ENCODE results near the gene FLNA. TPM values are rescaled to one million over a fixed set of nuclear protein-coding genes. Genes with fewer than 3 reads are reported as not detected.

Gene FLNA, protein sequence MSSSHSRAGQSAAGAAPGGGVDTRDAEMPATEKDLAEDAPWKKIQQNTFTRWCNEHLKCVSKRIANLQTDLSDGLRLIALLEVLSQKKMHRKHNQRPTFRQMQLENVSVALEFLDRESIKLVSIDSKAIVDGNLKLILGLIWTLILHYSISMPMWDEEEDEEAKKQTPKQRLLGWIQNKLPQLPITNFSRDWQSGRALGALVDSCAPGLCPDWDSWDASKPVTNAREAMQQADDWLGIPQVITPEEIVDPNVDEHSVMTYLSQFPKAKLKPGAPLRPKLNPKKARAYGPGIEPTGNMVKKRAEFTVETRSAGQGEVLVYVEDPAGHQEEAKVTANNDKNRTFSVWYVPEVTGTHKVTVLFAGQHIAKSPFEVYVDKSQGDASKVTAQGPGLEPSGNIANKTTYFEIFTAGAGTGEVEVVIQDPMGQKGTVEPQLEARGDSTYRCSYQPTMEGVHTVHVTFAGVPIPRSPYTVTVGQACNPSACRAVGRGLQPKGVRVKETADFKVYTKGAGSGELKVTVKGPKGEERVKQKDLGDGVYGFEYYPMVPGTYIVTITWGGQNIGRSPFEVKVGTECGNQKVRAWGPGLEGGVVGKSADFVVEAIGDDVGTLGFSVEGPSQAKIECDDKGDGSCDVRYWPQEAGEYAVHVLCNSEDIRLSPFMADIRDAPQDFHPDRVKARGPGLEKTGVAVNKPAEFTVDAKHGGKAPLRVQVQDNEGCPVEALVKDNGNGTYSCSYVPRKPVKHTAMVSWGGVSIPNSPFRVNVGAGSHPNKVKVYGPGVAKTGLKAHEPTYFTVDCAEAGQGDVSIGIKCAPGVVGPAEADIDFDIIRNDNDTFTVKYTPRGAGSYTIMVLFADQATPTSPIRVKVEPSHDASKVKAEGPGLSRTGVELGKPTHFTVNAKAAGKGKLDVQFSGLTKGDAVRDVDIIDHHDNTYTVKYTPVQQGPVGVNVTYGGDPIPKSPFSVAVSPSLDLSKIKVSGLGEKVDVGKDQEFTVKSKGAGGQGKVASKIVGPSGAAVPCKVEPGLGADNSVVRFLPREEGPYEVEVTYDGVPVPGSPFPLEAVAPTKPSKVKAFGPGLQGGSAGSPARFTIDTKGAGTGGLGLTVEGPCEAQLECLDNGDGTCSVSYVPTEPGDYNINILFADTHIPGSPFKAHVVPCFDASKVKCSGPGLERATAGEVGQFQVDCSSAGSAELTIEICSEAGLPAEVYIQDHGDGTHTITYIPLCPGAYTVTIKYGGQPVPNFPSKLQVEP (N-terminal part only)
- total RNA-seq = 100 to 1,000 TPM; 400 to 532 TPM
- polyA plus RNA-seq (ENCODE audit: insufficient read depth, low read depth, low replicate concordance) = 474 TPM
- long read RNA-seq, donor 1, full-length matches to known transcripts = 9 of 2,616 reads
- long read RNA-seq, donor 1, partial matches to known transcripts = 2,464 of 2,616 reads
- long read RNA-seq, donor 1, other reads (novel, unspliced or antisense) = 143 of 2,616 reads
- long read RNA-seq, donor 2, transcript FLNA-209 (3 exons, 1,026 nt) = major isoform, 5 of 86 reads
- long read RNA-seq, donor 2, partial matches to known transcripts = 80 of 86 reads
- long read RNA-seq, donor 2, other reads (novel, unspliced or antisense) = 0 of 86 reads

DNA sequence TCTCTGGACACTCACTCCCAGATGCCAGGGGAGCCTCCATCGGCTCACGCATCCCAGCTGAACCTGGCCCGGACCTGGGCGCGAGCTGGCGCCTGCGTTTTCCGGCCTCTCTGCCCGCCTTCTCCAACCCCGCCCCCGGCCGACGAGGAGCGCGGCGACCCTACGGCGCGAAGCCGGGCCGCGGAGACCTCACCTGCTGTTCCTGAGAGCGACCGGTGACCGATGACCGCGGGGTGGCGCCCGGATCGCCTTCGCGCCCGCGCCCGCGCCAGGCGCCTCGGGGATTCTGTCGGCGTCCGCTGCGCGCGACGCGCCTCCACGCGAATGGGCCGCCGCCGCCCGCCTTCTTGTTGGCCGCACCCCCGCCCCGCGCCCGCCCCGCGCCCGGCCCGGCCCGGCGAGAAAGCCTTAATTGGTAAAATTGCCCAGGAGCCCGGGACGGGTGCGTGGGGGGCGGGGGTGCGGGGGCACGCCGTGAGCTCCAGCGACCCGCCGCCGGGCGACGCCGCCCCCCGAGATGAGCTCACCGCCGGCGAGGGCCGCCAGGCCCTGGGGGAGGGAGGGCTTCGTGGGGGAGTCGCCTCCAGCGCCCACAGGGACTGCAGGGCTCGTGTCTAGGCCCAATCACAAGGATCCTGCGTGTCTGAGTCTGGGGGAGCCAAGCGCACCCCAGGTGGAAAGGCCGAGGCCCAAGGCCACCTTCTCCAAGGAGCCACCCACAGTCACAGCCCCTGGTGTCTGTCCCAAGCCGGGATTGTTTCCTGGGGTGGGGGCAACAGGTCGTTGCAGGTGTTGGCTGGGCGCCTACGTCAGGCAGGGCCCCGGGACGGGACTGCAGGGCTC lies at the start of gene FLNA:
FLNA (minus strand) TSS at position 322 of the 843 bp plus-strand sequence. CDS start 3,389 bp downstream, outside the sequence.
- peak within 1 kb of the TSS; percentile 74 to 80 for H3K27ac ChIP-seq
- H3K27me3 ChIP-seq = no peaks in the 10 kb centered on the region
- DNase-seq = peak; percentile 24
- H3K4me1 ChIP-seq = no peaks in the 10 kb centered on the region
- peak within 1 kb of the TSS; percentile 40 to 45 for H3K4me3 ChIP-seq
- intact Hi-C loops (cut with DNase I; ENCODE audit: low total_unique reads) = no loop called here
- H3K9me3 ChIP-seq = no peaks in the 10 kb centered on the region
- no peaks in the 10 kb centered on the region for H3K36me3 ChIP-seq (ENCODE audit: low read depth, missing control alignments)
- no peak for TF ChIP-seq POLR2A (IDR thresholded peaks at IDR 0.05)
- TF ChIP-seq, protein P1, sequence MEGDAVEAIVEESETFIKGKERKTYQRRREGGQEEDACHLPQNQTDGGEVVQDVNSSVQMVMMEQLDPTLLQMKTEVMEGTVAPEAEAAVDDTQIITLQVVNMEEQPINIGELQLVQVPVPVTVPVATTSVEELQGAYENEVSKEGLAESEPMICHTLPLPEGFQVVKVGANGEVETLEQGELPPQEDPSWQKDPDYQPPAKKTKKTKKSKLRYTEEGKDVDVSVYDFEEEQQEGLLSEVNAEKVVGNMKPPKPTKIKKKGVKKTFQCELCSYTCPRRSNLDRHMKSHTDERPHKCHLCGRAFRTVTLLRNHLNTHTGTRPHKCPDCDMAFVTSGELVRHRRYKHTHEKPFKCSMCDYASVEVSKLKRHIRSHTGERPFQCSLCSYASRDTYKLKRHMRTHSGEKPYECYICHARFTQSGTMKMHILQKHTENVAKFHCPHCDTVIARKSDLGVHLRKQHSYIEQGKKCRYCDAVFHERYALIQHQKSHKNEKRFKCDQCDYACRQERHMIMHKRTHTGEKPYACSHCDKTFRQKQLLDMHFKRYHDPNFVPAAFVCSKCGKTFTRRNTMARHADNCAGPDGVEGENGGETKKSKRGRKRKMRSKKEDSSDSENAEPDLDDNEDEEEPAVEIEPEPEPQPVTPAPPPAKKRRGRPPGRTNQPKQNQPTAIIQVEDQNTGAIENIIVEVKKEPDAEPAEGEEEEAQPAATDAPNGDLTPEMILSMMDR (IDR thresholded peaks at IDR 0.05) = no peak
- 20 to 40% methylated on average over 1 to 6 of the region's 95 CpGs for WGBS, 2 donors

DNA sequence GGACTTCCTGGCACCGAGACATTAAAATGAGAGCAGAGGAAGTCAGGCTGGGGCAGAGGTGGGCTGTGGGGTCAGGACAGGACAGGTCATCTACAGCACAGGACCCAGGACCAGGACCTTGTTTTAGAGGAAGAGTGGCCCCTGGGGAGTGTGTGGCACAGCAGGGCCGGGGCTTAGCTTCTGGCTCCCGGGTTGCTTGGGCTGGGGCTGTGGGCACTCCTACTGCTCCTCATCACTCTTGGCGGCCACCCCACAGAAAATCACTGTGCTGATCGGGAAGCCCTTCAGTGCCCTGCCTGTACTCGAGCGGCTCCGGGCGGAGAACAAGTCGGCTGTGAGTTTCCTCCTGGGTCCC lies 45.9 kb upstream of the FLNA start:
- no peak for TF ChIP-seq POLR2A (IDR thresholded peaks at IDR 0.05)
- TF ChIP-seq, protein P1 (IDR thresholded peaks at IDR 0.05) = no peak
- 29 to 86% methylated on average over 1 to 7 of the region's 10 CpGs for WGBS, 2 donors
- Histone ChIP-seq H3K27me3 (no peaks in the 10 kb centered on the region), H3K4me1 (no peaks in the 10 kb centered on the region), H3K9me3 (no peaks in the 10 kb centered on the region), H3K27ac (no peak overlapping the region), H3K36me3 (ENCODE audit: low read depth, missing control alignments) (no peaks in the 10 kb centered on the region), H3K4me3 (no peak overlapping the region)
- intact Hi-C loops (cut with DNase I; ENCODE audit: low total_unique reads) = no loop called here
- no peak for DNase-seq

DNA sequence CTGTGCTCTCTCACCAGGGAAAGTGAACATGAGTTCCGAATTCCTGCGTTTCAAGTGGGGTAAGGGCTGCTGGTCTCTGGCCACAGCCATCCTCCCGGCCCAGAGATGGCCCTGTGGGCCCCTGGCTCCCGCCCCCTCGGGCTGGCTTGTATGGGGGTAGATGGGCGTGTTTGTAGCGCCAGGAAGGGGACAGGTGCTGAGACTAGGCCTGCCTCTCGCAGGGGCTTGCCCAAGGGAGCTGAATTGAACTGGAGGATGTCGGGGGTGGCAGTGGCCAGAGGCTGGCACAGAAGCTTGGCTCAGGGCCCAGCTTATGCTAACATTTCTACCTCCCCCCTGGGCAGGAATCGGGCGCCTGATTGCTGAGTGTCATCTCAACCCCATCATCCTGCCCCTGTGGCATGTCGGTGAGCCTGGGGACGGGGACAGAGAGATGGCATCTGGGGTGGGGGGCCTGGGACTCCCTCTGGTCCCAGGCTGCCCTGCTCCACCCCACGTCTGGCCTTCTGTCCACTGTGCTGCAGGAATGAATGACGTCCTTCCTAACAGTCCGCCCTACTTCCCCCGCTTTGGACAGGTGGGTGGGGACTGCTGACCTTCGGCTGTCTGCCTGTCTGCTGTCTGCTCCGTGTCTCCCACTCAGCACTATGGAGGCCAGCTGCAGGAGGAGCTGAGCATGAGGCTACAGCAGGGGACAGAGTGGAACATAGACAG lies 45.4 kb upstream of the FLNA start:
- 58% methylated on average over 10 of the region's 19 CpGs; no CpG with 5 or more reads in 1 of the 2 donors for WGBS, 2 donors
- no peaks in the 10 kb centered on the region for H3K4me1 ChIP-seq
- H3K27me3 ChIP-seq = no peaks in the 10 kb centered on the region
- TF ChIP-seq, protein P1 (IDR thresholded peaks at IDR 0.05) = no peak
- peak; percentile 82 for DNase-seq
- no peaks in the 10 kb centered on the region for H3K9me3 ChIP-seq
- no peaks in the 10 kb centered on the region for H3K36me3 ChIP-seq (ENCODE audit: low read depth, missing control alignments)
- intact Hi-C loops (cut with DNase I; ENCODE audit: low total_unique reads) = no loop called here
- H3K4me3 ChIP-seq = no peak overlapping the region
- no peak overlapping the region for H3K27ac ChIP-seq

Measured in testis (tissue), 5 donors.